ENCODE data around the gene RABGEF1. TPM values are rescaled to one million over a fixed set of nuclear protein-coding genes. Genes with fewer than 3 reads are reported as not detected.

RABGEF1 gene
- total and polyA plus RNA-seq, 9 of the 15 experiments (the other 6 are each of a cell fraction or from before 2014, with no cell fraction given): 7.0 to 29.3 (median 20.5) TPM

DNA sequence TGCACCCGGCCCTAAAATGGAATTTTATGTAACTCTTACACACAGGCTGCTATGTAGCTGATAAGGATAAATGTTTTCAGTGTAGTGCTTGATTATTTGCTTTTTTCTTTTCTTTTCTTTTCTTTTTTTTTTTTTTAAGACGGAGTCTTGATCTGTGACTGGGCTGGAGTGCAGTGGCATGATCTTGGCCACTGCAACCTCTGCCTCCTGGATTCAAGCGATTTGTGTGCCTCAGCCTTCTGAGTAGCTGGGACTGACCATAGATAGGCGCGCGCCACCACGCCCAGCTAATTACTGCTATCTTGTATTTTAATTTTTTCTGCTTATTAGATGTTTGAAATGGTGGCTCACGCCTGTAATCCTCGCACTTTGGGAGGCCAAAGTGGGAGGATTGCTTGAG, 3.4 kb downstream of the RABGEF1 start:
- Histone ChIP-seq H3K9me1 (ENCODE audit: control insufficient read depth, insufficient read depth, low read length) (no peaks in the 10 kb centered on the region), H3K79me2 (ENCODE audit: control insufficient read depth, insufficient read depth, low read length) (peaks cover 75% of the 10 kb centered on the region), H3K36me3 (ENCODE audit: control insufficient read depth, insufficient read depth, low read length) (no peaks in the 10 kb centered on the region; the same call in 2 of the 3 replicates), H4K20me1 (replicated peaks; ENCODE audit: control insufficient read depth, insufficient read depth, low read length) (no peaks in the 10 kb centered on the region), H3K9me3 (replicated peaks; ENCODE audit: control insufficient read depth, insufficient read depth, low read depth, low read length) (no peaks in the 10 kb centered on the region), H3K4me2 (ENCODE audit: insufficient read depth, low read length) (no peak overlapping the region), H3K27me3 (ENCODE audit: control insufficient read depth in 2 of 2, insufficient read depth in 2 of 2, low read length in 2 of 2) (no peaks in the 10 kb centered on the region), H3K4me1 (replicated peaks in 1 of 2; ENCODE audit: control insufficient read depth in 2 of 2, insufficient read depth in 2 of 2, low read length in 2 of 2) (peaks cover 2 to 32% of the 10 kb centered on the region in 2 experiments; a peak in 3 of 5 replicates), H2AFZ (ENCODE audit: low read depth, low read length) (no peak overlapping the region), H3K27ac (ENCODE audit: extremely low read depth, low read depth, low read length) (no peak overlapping the region), H3K4me3 (no peak overlapping the region), H3K9ac (ENCODE audit: insufficient read depth in 1 of 2, low read depth in 2 of 2, low read length in 2 of 2) (no peak overlapping the region)
- no TSS peak for BruUV-seq (replicated peaks)
- FAIRE-seq: no peak
- WGBS (ENCODE audit: insufficient coverage, low coverage, missing lambda C conversion rate): 79% methylated on average over 9 of the region's 9 CpGs
- no peak for DNase-seq (ENCODE audit: extremely low read depth in 1 of 4, low spot score in 3 of 4)
- no peak for ATAC-seq
- CTCF ChIA-PET (ENCODE audit: low intra/inter-chr PET ratio): no interaction called here
- TF ChIP-seq XRCC3 (IDR thresholded peaks at IDR 0.05): no peak
- no peak for TF ChIP-seq TAF15 (IDR thresholded peaks at IDR 0.05; ENCODE audit: low read depth, low read length)
- TF ChIP-seq, protein P1, sequence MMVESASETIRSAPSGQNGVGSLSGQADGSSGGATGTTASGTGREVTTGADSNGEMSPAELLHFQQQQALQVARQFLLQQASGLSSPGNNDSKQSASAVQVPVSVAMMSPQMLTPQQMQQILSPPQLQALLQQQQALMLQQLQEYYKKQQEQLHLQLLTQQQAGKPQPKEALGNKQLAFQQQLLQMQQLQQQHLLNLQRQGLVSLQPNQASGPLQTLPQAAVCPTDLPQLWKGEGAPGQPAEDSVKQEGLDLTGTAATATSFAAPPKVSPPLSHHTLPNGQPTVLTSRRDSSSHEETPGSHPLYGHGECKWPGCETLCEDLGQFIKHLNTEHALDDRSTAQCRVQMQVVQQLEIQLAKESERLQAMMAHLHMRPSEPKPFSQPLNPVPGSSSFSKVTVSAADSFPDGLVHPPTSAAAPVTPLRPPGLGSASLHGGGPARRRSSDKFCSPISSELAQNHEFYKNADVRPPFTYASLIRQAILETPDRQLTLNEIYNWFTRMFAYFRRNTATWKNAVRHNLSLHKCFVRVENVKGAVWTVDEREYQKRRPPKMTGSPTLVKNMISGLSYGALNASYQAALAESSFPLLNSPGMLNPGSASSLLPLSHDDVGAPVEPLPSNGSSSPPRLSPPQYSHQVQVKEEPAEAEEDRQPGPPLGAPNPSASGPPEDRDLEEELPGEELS (CRISPR knock-in tag; IDR thresholded peaks at IDR 0.05; ENCODE audit: borderline replicate concordance): no peak
- TF ChIP-seq CBFA2T3 (IDR thresholded peaks at IDR 0.05): peak; percentile 27; the same call in 1 of the 2 replicates
- TF ChIP-seq TRIM24 (IDR thresholded peaks at IDR 0.05): no peak
- no peak for TF ChIP-seq CREBBP (IDR thresholded peaks at IDR 0.05; ENCODE audit: low read depth, low read length)
- no peak for TF ChIP-seq KDM5B (IDR thresholded peaks at IDR 0.05; ENCODE audit: insufficient replicate concordance, low read depth, low read length)
- TF ChIP-seq DPF2 (IDR thresholded peaks at IDR 0.05): 0 out of 2 replicates have a peak, but pooled peaks have one; percentile 40
- TF ChIP-seq, protein P2, sequence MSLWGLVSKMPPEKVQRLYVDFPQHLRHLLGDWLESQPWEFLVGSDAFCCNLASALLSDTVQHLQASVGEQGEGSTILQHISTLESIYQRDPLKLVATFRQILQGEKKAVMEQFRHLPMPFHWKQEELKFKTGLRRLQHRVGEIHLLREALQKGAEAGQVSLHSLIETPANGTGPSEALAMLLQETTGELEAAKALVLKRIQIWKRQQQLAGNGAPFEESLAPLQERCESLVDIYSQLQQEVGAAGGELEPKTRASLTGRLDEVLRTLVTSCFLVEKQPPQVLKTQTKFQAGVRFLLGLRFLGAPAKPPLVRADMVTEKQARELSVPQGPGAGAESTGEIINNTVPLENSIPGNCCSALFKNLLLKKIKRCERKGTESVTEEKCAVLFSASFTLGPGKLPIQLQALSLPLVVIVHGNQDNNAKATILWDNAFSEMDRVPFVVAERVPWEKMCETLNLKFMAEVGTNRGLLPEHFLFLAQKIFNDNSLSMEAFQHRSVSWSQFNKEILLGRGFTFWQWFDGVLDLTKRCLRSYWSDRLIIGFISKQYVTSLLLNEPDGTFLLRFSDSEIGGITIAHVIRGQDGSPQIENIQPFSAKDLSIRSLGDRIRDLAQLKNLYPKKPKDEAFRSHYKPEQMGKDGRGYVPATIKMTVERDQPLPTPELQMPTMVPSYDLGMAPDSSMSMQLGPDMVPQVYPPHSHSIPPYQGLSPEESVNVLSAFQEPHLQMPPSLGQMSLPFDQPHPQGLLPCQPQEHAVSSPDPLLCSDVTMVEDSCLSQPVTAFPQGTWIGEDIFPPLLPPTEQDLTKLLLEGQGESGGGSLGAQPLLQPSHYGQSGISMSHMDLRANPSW (CRISPR knock-in tag; IDR thresholded peaks at IDR 0.05): no peak
- TF ChIP-seq ZFP36 (IDR thresholded peaks at IDR 0.05; ENCODE audit: low read depth, low read length, partially characterized antibody): peak; percentile 59
- TF ChIP-seq SRSF7 (optimal IDR thresholded peaks at IDR 0.05; ENCODE audit: low read depth, low read length): no peak
- TF ChIP-seq YY1 (IDR thresholded peaks at IDR 0.05; ENCODE audit: borderline replicate concordance in 1 of 3, control insufficient read depth in 1 of 3, extremely low read depth in 1 of 3, insufficient read depth in 3 of 3, insufficient read length in 1 of 3, insufficient replicate concordance in 2 of 3, low read depth in 1 of 3, low read length in 2 of 3): no peak
- TF ChIP-seq, protein P3, sequence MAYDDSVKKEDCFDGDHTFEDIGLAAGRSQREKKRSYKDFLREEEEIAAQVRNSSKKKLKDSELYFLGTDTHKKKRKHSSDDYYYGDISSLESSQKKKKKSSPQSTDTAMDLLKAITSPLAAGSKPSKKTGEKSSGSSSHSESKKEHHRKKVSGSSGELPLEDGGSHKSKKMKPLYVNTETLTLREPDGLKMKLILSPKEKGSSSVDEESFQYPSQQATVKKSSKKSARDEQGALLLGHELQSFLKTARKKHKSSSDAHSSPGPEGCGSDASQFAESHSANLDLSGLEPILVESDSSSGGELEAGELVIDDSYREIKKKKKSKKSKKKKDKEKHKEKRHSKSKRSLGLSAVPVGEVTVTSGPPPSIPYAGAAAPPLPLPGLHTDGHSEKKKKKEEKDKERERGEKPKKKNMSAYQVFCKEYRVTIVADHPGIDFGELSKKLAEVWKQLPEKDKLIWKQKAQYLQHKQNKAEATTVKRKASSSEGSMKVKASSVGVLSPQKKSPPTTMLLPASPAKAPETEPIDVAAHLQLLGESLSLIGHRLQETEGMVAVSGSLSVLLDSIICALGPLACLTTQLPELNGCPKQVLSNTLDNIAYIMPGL (CRISPR knock-in tag; IDR thresholded peaks at IDR 0.05): no peak
- TF ChIP-seq ZNF253 (CRISPR knock-in tag; conservative IDR thresholded peaks at IDR 0.05): no peak
- TF ChIP-seq ZFP30 (CRISPR knock-in tag; IDR thresholded peaks at IDR 0.05; ENCODE audit: borderline replicate concordance): no peak
- TF ChIP-seq TARDBP (IDR thresholded peaks at IDR 0.05): no peak
- no peak for TF ChIP-seq ZNF764 (CRISPR knock-in tag; IDR thresholded peaks at IDR 0.05; ENCODE audit: low read depth)
- POLR2A ChIA-PET: no interaction called here
- intact Hi-C loops (cut with micrococcal nuclease): loop anchor here (5.0 to 10.0 kb wide), 2 partner anchors 189 to 253 kb away; partner anchors contain the start of genes SBDS and TYW1
- in situ Hi-C loops (cut with MboI): no loop called here
